ENCODE measurements around the gene MORN4.
"Not testable (repeated sequence)": the region's sequence is repeated elsewhere in the genome, so short reads cannot be mapped to it uniquely, and the experiment has no call there.

MORN4 gene

DNA sequence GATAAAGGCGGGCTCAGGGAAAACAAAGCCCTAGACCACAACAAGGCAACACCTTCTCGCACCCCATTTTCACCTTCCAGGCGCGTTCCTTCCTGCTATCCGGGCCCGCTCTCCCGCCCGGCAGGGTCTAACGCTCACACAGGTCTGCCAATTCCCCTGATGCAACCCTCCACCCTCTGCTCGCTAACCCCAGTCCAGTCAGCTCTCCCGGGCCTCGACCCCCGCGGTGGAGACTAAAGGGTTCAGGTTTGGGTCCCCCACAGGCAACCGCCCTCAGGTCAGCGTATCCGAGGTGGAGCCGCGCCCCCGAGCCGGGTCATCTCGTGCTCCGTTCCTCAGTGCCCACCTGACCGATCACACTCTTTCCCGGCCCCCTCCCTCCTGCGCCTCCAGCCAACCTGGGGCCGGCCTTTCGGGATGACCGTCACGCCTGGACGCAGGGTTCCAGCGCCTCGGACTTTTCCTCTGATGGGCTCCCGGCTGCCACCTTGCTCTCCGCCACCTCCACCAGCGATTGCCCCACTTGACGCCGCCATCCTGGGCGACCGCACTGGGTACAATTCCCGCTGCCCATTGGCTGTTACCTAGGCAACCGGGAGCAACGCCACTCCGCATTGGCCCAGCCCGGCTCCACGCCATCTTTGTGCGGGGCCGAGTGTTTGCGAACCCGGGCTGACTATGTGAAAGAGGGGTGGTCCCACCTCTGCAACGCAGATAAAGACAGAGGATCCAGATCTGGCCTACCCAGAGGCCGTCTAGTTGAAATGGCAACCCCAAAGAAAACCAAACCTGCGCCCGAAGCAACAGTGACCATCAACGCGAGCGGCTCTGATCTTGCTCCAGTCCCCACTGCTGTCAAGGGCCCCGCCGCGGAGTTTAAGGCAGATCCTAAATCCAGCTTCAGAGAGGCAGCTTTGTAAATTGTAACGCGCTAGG is at the start of gene MORN4:
Gene MORN4 (minus strand): TSS at position 552 of the 936 bp plus-strand sequence. CDS start 13,847 bp downstream, outside the sequence.
- DNase-seq: peak; percentile 95

DNA sequence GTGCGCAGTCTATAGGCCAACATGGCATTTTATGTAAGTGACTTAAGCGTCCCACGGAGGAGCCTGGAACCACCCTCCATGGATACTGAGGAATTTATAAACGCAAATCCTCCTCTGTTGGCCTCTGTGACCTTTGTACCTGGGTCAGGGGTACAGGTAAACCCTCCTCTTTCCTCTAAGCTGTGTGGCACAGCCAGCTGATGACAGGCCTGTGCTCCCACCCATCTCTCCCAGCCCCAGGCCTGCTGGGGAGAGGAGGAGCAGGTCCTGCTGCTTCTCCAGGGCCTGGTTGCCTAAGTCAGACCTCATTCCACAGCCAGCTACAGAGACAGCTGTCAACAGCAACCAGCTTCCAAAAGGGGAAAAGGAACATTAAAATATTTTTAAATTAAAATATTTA is 48.7 kb upstream of the MORN4 start:
- peak; percentile 3 for DNase-seq

DNA sequence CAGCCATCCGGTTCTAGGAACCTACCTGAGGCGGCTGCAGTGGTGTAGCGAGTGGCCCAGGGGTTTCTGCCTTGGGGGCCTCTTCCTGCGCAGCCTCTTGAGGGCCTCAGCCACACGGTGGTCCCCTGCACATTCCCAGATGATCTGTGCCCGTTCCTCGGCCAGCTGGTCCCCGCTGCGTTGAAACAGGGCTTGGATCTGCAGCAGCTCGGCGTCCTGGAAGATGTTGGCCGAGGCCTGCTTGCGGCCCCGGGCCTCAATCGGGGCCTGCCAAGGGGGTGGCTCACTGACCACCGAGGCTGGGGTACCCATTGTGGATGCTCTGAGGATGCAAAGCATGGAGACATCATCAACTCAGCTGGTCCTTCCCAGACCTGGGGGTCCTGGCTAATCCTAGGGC is 46.3 kb upstream of the MORN4 start:
- no peak for DNase-seq

DNA sequence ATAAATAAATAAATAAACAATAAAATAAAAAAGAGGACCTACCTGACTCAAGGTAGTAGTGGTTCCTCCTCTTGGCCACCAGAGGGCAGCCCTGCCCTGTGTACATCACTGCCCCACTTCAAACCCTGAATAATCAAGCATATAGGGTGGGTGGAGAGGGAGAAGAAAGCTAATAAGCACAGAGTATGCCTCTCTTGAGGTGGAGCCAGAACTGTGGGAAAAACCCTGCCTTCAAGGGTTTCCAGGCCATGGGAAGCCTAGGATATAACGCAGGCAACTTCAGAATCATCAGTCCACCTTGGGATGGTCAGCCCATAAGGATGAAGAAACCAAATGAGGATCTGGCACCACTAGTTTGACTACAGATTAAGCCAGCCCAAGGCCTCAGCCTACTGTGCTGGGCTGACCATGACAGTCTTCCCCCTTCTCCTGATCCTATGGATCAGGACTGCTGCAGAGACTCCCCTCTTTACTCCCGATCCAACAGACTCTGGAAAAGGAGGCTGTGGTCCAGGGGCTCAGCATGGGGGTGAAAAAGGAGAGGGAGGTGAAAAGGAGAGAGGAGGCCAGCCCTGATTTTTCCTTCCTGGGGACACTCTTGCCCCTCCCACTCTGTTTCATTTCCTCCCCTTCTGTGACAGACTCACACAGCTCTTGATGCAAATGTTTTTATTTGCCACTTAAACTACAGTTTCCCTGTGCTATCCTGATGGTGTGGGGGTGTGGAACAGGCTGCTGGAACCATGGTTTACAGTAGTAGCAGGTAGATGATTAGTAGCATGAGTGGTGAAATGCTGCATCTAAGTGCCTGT is 43.7 kb upstream of the MORN4 start:
- peak; percentile 63 for DNase-seq

DNA sequence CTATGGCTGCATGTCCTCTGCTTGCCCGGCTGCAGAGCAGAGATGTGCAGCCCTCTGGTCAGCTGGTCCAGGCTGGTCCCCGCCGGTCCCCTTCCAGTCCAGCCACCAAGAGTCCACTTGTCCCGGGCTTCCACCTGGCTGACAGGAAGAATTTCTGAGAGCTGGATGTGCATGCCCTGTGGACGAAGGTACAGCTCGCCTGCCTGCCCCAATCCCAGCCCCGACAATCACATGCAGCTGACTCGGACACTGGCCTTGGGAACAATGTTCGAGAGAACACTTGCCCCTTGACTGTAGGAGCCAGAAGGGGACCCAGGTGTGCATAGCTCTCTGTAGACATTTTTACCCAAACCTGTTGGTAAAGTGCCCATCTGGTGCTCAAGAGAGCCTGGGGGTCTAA is 41.9 kb upstream of the MORN4 start:
- no peak for DNase-seq

DNA sequence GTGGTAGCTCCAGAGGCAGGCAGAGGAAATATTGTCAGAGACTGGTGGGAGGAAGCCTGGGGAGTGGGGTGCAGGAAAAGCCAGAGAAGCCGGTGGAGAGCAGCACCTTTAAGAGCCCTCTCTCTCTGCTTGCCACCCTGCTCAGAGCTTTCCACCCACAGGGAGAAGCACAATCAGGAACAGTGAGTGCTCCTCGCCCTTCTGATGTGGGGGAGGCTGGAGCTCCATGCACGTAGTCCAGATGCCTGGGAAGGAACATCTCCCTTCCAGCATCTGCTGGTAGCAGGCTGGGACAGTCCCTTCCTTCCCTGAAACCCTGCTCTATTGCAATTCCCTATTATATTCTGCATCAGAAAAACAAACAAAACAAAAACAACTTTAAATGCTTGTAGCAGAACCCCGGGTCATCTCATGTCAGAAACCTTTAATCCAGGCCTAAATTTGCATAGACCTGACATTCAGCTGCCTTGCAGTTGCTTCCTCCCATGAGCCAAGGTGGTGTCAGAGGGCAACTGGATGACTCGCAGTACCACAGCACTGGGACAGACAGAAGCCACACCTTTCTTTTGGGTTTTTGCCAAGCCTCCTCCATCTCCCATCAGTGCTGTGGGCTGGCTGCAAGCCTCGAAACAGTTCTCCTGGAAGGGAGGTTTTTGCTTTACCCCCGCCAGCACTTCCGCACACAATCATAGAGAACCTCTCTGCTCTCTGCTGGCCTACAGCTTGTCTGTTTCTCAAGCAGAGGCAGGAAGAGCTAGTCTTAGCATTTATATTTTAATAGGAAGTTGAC is 40.6 kb upstream of the MORN4 start:
- DNase-seq: no peak

DNA sequence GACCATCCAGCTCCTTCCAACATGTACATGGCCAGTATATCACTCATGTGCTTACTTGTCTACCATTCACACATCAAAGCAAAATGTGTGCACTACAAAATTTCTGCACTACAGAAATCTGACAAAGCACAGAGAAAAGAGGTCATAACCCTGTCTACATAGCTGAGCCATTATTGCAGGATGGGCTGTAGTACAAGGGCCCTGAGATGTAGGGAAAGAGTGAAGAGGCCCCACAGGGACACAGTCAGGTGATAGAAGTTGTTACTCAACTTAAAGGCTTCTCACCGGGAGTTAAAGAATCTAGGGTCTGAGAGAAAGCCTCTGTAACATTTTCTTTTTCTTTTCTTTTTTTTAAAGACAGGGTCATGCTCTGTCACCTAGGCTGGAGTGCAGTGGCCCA is 36.3 kb upstream of the MORN4 start:
- DNase-seq: no peak

DNA sequence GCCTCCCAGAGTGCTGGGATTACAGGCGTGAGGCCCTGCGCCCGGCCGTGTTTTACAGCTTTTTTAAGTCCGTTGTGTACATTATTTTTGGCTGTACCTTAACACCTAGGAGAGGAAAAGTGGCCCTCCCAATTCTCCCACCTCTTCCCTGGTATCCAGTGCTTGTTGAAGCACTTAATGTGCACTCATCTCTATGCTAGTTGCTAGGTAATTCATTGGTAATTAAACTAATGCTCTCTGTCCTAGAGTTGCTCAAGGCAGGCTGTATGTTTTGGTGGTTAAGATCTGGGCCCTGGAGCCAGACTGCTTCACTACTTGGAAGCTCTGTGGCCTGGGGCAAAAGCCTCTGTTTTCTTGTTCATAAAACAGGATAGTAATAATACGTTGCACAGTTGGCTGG is 34.2 kb upstream of the MORN4 start:
- no peak for DNase-seq

DNA sequence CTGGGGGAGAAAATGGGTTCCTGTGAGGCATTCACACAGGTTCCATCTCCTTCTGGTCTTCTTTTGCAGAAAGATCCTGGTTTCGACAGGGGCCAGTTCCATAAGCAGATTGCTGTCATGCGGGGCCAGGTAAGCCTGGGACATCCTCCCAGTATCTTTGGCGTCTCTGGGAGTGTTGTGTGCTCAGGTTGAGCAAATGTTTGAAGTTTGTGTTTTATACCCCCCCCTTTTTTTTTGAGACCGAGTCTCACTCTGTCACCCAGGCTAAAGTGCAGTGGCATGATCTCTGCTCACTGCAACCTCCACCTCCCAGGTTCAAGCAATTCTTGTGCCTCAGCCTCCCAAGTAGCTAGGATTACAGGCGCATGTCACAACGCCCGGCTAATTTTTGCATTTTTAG is 33.7 kb upstream of the MORN4 start:
- DNase-seq: no peak

DNA sequence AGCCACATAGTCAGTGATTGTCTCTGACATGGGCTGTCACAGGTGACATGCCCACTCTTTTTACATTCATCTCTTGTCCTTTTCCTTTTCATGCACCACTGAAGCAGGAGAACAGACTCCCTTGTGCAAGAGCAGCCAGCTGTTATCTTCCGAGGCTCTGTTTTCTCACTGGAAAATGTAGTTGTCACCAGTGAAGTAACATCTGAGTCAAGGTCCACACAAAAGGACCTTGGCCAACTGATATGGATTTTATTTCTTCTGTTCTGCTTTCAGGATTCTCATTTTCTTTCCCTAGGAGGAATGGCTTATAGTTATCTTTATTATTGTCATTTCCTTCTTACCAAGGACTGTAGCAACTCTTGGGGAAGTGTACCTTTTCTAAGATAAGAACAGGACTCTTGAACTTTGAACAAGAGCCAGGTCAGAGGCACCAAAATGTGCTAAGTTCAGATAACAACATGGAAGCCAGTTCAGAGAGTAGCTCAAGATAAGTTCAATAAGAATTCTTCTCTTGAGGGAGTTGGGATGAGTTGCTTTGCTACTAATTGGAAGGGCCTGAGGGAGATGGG is 31.1 kb upstream of the MORN4 start:
- no peak for DNase-seq

DNA sequence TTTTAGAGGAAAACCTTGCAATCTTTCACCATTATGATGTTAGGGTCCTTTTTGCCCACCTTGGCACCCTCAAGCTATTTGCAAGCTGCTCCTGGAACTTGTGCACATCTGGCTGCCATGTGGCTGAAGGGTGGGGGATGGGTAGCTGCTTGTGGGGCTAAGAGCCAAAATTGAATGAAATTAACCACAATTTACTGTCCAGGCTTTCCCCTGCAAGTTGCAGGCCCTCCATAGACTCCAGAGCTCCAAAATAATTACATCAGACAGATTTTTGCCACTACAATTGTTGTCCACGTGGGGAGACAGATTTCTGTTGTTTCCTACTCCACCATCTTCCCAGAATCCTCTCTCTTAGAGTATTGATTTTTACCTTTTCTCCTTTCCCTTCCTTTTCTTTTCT is 26.3 kb upstream of the MORN4 start:
- DNase-seq: no peak

DNA sequence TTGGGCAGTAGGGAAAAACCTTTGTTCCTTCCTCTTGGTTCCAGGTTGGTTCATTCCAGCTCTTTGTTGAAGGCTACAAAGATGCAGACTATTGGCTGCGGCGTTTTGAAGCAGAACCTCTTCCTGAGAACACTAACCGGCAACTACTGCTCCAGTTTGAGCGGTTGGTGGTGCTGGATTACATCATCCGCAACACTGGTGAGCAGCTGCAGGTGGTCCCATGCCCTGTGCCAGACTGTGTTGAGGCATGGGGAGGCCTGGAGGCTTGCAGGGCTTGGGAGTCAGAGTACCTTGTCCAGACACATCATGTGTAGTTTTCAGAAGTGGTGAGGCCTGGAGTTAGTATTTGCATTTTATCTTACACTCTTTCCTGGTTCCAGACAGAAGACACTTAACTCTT is 23.5 kb upstream of the MORN4 start:
- no peak for DNase-seq

DNA sequence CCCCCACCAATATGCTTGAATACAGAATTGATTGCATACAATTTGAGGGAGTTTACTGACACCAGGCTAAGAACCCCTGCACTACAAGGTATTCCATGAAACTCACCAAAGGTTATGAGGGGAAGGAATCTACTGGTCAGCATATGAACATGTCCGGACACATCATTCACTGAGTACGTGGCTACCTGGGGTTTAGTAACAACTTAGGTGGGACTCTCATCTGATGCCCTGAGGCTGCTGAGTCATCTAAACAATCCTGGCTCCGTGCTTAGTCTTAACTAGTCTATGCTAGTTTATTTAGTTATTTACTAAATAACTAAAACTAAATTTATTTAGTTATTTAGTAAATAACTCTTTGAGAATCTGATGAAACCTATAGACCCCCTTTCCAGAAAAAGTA is 18.5 kb upstream of the MORN4 start:
- no peak for DNase-seq

DNA sequence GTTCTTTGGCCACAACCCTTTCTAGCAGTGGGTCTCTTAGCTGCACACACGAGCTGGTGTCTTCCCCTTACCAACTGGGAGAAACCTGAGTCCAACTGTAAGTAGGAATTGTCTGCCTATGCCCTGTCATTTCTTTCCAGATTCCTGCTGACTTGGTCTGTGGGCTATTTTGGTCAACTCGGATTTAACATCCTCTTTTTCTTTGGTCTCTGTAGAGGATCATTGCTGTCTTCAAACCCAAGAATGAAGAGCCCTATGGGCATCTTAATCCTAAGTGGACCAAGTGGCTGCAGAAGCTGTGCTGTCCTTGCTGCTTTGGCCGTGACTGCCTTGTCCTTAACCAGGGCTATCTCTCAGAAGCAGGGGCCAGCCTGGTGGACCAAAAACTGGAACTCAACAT is 17.4 kb upstream of the MORN4 start:
- no peak for DNase-seq

DNA sequence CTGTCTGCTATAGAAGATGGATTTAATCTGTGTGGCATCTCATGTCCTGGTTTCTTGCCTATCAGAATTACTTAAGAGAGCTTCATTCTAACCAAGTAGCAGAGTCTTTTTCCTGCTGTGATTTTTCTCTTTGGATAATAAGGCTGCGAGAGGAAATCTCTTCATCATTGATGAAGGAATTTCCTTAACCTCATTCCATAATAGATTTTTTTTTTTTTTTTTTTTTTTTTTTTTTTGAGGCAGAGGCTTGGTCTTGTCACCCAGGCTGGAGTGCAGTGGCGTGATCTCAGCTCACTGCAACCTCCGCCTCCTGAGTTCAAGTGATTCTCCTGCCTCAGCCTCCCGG is 16.1 kb upstream of the MORN4 start:
- not testable (repeated sequence) for DNase-seq

DNA sequence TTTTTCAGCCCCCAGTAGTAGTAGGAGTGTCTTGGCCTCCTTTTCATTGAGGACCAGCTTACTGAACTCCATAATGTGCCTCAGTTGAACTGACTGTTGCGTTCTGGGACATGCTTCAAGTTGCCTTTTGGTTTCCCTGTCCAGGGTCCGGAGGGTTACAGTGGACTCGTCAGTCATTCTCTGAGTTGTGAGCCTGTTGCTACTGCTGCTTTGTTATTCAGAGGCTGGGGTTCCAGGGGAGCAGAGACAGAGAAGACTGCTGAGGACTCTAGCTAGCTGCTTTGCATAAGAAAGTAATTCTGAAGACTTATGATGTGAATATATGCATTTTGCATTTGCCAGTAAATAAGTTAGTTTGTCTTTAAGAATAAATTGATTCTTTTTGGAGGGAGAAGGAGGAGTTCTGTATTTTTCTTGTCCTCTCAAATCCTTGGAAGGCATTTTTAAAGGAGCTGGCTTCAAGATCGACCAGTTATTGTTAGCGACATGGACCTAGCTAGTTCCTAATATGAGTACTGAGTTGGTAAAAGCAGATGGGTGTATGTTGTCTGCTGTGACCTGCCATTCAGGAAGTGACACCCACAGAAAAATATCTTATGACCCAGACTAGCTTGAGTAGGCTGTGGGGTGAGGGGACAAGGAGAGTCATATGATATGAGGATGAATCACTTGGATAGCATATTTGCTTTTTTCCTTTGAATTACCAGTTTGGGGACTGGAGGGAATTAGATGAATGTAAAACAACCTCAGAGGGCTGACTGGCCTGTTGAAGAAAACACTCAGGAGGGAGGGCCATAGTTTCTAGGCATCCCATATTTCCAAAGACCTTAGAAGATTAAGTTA is 15.5 kb upstream of the MORN4 start:
- DNase-seq: no peak

DNA sequence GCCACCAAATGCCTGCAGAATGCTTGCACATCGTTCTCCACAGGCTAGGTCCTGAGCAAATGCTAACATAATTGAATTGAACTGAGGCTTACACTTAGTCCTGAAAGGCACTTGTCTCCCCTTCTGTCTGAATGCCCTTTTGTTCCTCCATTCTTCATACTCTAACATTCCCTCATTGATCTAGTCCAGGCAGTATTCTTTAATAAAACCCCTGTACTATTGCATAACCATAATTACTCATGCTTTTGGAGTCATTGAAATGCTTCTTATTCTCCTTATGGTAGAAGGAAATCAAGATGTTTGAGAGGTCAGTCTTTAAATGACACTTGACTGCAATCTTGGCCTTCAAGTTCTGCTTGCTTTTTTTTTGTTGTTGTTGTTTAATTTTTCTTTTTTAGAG is 14.3 kb upstream of the MORN4 start:
- no peak for DNase-seq

DNA sequence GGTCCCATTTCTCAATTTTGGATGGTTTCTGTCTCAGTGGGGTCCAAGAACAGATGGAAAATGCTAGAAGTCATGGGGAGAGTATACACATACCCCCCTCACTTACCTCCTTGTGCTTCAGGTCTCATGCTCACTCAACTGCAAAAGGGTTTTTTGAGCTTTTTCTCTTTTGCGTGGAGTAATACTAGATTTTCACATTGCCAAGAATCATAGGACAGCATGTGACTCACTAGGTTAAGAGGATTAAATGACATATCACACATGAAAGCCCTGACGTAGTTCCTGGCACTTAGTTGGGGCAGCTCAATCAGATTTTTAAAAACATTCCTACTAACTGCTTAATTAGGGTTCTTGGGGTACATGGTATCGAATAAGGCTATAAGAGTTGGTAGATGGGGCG is 11.6 kb upstream of the MORN4 start:
- no peak for DNase-seq

DNA sequence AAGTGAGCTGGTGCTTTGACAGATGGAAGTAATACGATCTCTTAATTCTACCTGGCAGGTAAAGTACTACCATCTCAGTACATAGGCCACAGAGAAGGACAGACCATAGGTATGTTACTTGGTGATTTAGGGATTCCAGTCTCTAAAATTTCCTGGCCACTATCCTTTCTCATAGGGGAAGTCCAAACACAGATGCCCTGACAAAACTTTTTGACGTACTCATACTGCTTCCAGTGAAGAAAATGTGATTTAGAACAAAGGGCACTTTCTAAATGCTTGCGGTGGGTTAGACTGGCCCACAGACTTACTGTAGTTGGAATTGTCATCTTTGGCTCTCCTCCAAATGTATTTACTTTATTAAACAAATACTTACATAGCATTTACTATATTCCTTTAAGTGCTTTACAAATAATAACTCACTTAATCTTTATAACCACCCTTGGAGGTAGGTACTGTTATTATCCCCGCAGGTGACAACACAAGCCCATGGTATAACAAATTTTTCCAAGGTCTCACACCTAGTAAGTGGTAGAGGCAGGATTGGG is 10.2 kb upstream of the MORN4 start:
- DNase-seq: no peak

DNA sequence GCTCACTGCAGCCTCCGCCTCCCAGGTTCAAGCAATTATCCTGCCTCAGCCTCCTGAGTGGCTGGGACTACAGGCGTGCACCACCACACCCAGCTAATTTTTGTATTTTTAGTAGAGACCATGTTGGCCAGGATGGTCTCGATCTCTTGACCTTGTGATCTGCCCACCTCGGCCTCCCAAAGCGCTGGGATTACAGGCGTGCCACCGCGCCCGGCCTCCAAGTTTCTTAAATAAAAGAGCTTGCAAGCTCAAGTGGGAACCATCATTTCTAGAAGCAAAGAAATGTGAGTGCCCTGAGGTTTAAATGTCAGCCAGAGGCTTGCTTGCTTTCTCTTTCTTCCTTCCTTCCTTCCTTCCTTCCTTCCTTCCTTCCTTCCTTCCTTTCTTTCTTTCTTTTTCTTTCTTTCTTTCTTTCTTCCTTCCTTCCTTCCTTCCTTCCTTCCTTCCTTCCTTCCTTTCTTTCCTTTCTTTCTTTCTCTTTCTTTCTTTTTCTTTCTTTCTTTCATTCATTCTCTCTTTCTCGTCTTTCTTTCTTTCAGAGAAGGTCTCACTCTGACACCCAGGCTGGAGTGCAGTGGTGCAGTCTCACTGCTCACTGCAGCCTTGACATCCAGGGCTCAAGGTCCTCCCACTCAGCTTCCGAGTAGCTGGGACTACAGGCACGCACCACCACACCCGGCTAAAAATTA is 9.3 kb upstream of the MORN4 start:
- not testable (repeated sequence) for DNase-seq

Data from NCI-H82 (cell line).